AG04450 (cell line): ENCODE results near the gene ANKRD49. TPM values are rescaled to one million over a fixed set of nuclear protein-coding genes. Genes with fewer than 3 reads are reported as not detected.
A peak's percentile ranks its signal among the peaks of the same experiment; 100 is the strongest.

ENCODE experiments used
- CTCF ChIA-PET: fragments of 300-600, 350-600 bp; formaldehyde crosslinking; extraction: SDS; loops from one replicate; lab custom pipeline; 2022; ENCODE audit warnings: antibody characterized with exemption, inconsistent platforms; lab: Charles Lee
- POLR2A ChIA-PET: fragments of 350-600 bp; formaldehyde crosslinking; extraction: SDS; loops from one replicate; lab custom pipeline; 2021; ENCODE audit warnings: antibody characterized with exemption, inconsistent platforms; lab: Yijun Ruan, JAX
- DNase-seq: peaks from one replicate; pipeline ENCODE4 v3.0.0-alpha.2; 2011; ENCODE audit warnings: low read depth, low spot score
- H3K27ac ChIP-seq: one replicate; pipeline ENCODE4 v1.5.1; 2012; ENCODE audit warnings: low read depth, low read length, control low read depth
- H3K27me3 ChIP-seq: one replicate; pipeline ENCODE4 v1.6.0; 2012; ENCODE audit warnings: low read length; ENCODE audit not compliant: control insufficient read depth, insufficient read depth
- H3K4me3 ChIP-seq: 2 replicates; pipeline ENCODE4 v1.5.1; 2011; ENCODE audit warnings: mild to moderate bottlenecking, low read depth, low read length, control low read depth
- H3K9me3 ChIP-seq: 2 replicates; pipeline ENCODE4 v1.5.1; 2012; ENCODE audit warnings: low read length; ENCODE audit not compliant: control insufficient read depth, insufficient read depth
- polyA minus RNA-seq: library from RNA; depleted of rRNA, polyadenylated mRNA; stranded (reverse); fragments of >200 nt; gene quantifications from 2 replicates; pipeline ENCODE4 v1.2.3, GENCODE V29; 2011; rRNA and poly(A)+ RNA removed
- polyA plus RNA-seq: library from polyadenylated mRNA; depleted of rRNA; stranded (reverse); fragments of >200 nt; gene quantifications from 2 replicates; pipeline ENCODE4 v1.2.3, GENCODE V29; 2011; rRNA removed
- TF ChIP-seq, protein P1 (sequence below): IDR thresholded peaks from 2 replicates; pipeline ENCODE4 v1.5.1; 2011; ENCODE audit warnings: low read depth, low read length, control low read depth, inconsistent platforms

The ANKRD49 gene, protein sequence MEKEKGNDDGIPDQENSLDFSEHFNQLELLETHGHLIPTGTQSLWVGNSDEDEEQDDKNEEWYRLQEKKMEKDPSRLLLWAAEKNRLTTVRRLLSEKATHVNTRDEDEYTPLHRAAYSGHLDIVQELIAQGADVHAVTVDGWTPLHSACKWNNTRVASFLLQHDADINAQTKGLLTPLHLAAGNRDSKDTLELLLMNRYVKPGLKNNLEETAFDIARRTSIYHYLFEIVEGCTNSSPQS
- 12.4 and 16.0 TPM in 2 replicates for polyA plus RNA-seq
- 5.9 and 8.3 TPM in 2 replicates for polyA minus RNA-seq

DNA sequence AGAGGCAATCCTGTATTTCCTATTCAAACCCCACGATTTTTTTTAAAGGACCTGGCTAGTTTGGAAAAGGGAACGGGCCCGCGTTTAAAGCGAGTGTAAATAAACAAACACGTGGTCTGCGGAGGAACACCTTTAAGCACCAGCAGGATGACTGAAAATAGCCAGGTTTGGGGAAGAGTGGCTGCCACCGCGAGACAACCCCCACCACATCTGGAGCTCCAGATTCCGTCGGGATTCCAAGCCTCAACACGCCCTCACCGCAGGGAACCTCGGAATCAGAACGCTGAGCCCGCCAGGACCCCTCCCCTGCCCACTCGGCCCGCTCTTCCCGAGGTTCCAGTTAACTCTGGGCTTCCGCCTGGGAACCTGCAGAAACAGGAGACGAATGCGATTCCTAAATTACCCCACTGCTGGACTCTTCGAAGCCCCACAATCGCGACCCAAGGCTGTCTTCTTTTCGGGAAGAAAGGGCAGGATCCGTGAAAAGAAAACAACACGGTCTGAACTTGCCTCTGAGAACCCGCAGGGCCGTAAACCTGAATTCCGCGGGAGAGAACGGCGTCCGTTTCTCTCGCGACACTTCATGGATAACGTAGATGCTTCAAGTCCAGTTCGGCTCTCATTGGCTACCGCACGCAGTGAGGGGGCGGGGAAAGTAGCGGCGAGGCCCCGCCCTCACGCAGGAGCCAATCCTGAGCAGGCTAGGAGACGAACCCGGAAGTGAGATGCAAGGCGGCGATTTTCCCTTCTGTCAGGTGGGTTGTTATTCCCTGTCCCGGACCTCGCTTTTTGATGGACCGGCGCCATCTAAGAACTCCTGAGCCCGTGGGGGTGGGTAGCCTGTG is at the start of gene ANKRD49, which contains the start of gene MRE11:
Gene ANKRD49, plus strand, starts transcription at position 704 of the 845 bp plus-strand sequence. CDS start 2,710 bp downstream, outside the sequence.
Gene MRE11, minus strand, starts transcription at position 564 of the 845 bp plus-strand sequence. CDS start 1,043 bp downstream, outside the sequence.
- TF ChIP-seq, protein P1, sequence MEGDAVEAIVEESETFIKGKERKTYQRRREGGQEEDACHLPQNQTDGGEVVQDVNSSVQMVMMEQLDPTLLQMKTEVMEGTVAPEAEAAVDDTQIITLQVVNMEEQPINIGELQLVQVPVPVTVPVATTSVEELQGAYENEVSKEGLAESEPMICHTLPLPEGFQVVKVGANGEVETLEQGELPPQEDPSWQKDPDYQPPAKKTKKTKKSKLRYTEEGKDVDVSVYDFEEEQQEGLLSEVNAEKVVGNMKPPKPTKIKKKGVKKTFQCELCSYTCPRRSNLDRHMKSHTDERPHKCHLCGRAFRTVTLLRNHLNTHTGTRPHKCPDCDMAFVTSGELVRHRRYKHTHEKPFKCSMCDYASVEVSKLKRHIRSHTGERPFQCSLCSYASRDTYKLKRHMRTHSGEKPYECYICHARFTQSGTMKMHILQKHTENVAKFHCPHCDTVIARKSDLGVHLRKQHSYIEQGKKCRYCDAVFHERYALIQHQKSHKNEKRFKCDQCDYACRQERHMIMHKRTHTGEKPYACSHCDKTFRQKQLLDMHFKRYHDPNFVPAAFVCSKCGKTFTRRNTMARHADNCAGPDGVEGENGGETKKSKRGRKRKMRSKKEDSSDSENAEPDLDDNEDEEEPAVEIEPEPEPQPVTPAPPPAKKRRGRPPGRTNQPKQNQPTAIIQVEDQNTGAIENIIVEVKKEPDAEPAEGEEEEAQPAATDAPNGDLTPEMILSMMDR = no peak
- POLR2A ChIA-PET = interaction anchor here (0.6 kb wide), 1 partner anchor 704 kb away, joined by 6 read pairs; no protein-coding TSS in a partner anchor
- DNase-seq = peak; percentile 95
- CTCF ChIA-PET = interaction anchor here (4.4 kb wide), 1 partner anchor 598 kb away, joined by 22 read pairs; no protein-coding TSS in a partner anchor
- H3K4me3 ChIP-seq = peak within 1 kb of the TSS; percentile 88
- no peaks in the 10 kb centered on the region for H3K9me3 ChIP-seq
- H3K27ac ChIP-seq = peak within 1 kb of the TSS; percentile 91
- no peaks in the 10 kb centered on the region for H3K27me3 ChIP-seq

DNA sequence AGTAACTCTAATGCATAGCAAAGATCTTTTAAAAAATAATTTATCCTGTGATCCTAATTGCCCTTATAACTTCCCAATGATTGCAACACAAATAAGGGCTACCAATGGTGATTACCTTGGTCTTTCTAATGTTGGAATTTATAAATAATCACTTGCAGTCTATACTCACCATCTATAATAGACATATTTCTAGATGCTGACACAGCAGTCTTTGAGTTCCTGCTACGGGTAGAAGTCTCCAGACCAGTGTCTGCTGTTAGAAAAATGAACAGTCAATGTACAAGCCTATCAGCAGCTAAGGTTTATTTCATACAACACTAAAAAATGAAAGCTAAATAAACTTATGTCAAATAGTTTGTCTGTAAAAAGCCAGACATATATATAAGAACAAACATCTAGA is 48.1 kb upstream of the ANKRD49 start:
- Histone ChIP-seq H3K27ac (no peak overlapping the region), H3K27me3 (no peaks in the 10 kb centered on the region), H3K4me3 (no peak overlapping the region), H3K9me3 (no peaks in the 10 kb centered on the region)
- TF ChIP-seq, protein P1 = no peak
- POLR2A ChIA-PET = no interaction called here
- DNase-seq = no peak
- CTCF ChIA-PET = no interaction called here

DNA sequence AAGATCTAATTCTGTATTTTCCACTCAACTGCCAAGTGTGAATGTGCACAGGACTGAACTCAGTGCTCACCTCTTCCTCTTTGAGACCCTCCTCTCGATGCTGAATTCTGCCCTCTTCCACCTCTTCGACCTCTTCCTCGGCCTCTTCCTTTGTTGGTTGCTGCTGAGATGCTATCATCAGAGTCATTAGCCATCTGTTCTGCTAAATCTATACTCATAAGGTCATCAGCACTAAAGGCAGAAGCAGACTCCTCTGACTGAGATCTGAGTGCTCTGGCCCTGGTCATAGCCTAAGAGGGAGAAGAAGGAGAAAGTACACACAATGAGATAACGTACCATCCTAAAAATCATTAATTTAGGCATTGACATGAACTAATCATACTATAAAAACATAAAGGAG is 46.6 kb upstream of the ANKRD49 start:
- no peaks in the 10 kb centered on the region for H3K9me3 ChIP-seq
- H3K27me3 ChIP-seq = no peaks in the 10 kb centered on the region
- ChIA-PET CTCF (no interaction called here), POLR2A (no interaction called here)
- no peak for DNase-seq
- H3K4me3 ChIP-seq = no peak overlapping the region
- TF ChIP-seq, protein P1 = no peak
- H3K27ac ChIP-seq = no peak overlapping the region

DNA sequence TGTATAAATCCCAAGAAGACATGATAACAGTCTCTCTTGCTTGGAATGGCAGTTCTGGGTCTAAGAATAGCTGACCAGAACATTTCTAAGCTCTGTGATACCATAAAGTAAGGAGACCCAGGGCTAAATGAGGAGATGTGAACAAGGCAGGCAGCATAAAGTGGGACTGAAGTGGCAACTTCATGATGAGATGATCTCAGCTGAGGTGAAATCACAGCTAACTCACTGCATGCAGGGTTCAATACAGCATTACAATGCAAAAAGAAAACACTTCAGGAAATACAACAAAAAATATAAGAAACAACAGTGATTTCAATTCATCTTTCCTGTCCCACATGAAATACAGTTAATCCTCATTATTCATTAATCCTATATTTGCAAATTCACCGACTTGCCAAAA is 44.8 kb upstream of the ANKRD49 start:
- Histone ChIP-seq H3K4me3 (no peak overlapping the region), H3K27ac (peak overlapping the region; percentile 12), H3K9me3 (no peaks in the 10 kb centered on the region), H3K27me3 (no peaks in the 10 kb centered on the region)
- CTCF ChIA-PET = interaction anchor here (0.8 to 1.6 kb wide), 2 partner anchors 265 to 554 kb away, joined by 3 to 5 read pairs; no protein-coding TSS in a partner anchor
- no peak for DNase-seq
- TF ChIP-seq, protein P1 = no peak
- POLR2A ChIA-PET = no interaction called here
